HG03097 (cell line): ENCODE data around the gene HS6ST2.

ENCODE experiments used
- ATAC-seq: cut with Tn5 transposase; IDR thresholded peaks from one replicate; pipeline ENCODE4 v1.9.1; 2021; ENCODE audit not compliant: unreplicated experiment, low FRiP score

The HS6ST2 gene

GRCh38 chrX:132853040-132853439 lies 105.4 kb downstream of the HS6ST2 start:
- ATAC-seq = no peak

- no peak for ATAC-seq
These were observed 110.0 kb downstream of the HS6ST2 start for GRCh38 chrX:132848296-132848970.

GRCh38 chrX:132843363-132843762 lies 115.1 kb downstream of the HS6ST2 start:
- no peak for ATAC-seq

- ATAC-seq = no peak
These were observed 115.8 kb downstream of the HS6ST2 start for GRCh38 chrX:132842460-132843238.

- ATAC-seq = no peak
These were observed 120.5 kb downstream of the HS6ST2 start for GRCh38 chrX:132837967-132838366.

GRCh38 chrX:132837126-132837525 lies 121.3 kb downstream of the HS6ST2 start:
- ATAC-seq = no peak

- ATAC-seq = no peak
These were observed 122.0 kb downstream of the HS6ST2 start for GRCh38 chrX:132836471-132836870.

GRCh38 chrX:132834741-132835140 lies 123.7 kb downstream of the HS6ST2 start:
- no peak for ATAC-seq

- ATAC-seq = no peak
These were observed 124.3 kb downstream of the HS6ST2 start for GRCh38 chrX:132834109-132834508.

GRCh38 chrX:132833373-132833772 lies 125.1 kb downstream of the HS6ST2 start:
- ATAC-seq = no peak

GRCh38 chrX:132831336-132831973 lies 127.0 kb downstream of the HS6ST2 start:
- no peak for ATAC-seq

- no peak for ATAC-seq
These were observed 135.8 kb downstream of the HS6ST2 start for GRCh38 chrX:132822634-132823012.

- no peak for ATAC-seq
These were observed 136.3 kb downstream of the HS6ST2 start for GRCh38 chrX:132821974-132822633.

- ATAC-seq = no peak
These were observed 137.8 kb downstream of the HS6ST2 start for GRCh38 chrX:132820675-132821074.

- no peak for ATAC-seq
These were observed 138.6 kb downstream of the HS6ST2 start for GRCh38 chrX:132819711-132820264.

GRCh38 chrX:132818638-132819037 lies 139.8 kb downstream of the HS6ST2 start:
- no peak for ATAC-seq

- no peak for ATAC-seq
These were observed 142.8 kb downstream of the HS6ST2 start for GRCh38 chrX:132815643-132816042.

- ATAC-seq = no peak
These were observed 147.3 kb downstream of the HS6ST2 start for GRCh38 chrX:132810964-132811712.

GRCh38 chrX:132810488-132810887 lies 147.9 kb downstream of the HS6ST2 start:
- ATAC-seq = no peak

- no peak for ATAC-seq
These were observed 148.8 kb downstream of the HS6ST2 start for GRCh38 chrX:132809581-132809980.
